Colonic mucosa (tissue), 4 donors: ENCODE data around the gene PGM5. TPM values are rescaled to one million over a fixed set of nuclear protein-coding genes. Genes with fewer than 3 reads are reported as not detected.
A peak's percentile ranks its signal among the peaks of the same experiment; 100 is the strongest.

Source experiments
- DNase-seq: peaks from one replicate; pipeline ENCODE4 v3.0.0-alpha.2; 2020
- H3K27ac ChIP-seq: fragments of 200-600 bp; one replicate; pipeline ENCODE4 v1.8.0; 2021
- H3K27me3 ChIP-seq: fragments of 200-600 bp; one replicate; pipeline ENCODE4 v1.8.0; 2021
- H3K36me3 ChIP-seq: fragments of 200-600 bp; one replicate; pipeline ENCODE4 v1.8.0; 2021
- H3K4me1 ChIP-seq: fragments of 200-600 bp; one replicate; pipeline ENCODE4 v1.8.0; 2021; ENCODE audit warnings: mild to moderate bottlenecking
- H3K4me3 ChIP-seq: fragments of 200-600 bp; one replicate; pipeline ENCODE4 v1.8.0; 2021
- H3K9ac ChIP-seq, 2 donors: one replicate each; pipeline ENCODE4 v1.7.0; 2013; ENCODE audit warnings: control low read depth in 2 of 2, low read depth in 2 of 2, low read length in 2 of 2
- H3K9me3 ChIP-seq: fragments of 200-600 bp; one replicate; pipeline ENCODE4 v1.8.0; 2021
- CTCF ChIP-seq: fragments of 200-600 bp; IDR thresholded peaks from one replicate; pipeline ENCODE4 v1.8.0; 2022; ENCODE audit warnings: antibody characterized with exemption, mild to moderate bottlenecking
- intact Hi-C: fragments of 100-400 bp; cut with DNase I; formaldehyde crosslinking; loops from one replicate; pipeline ENCODE4 v1.14.1; 2022
- total RNA-seq, 2 donors: library from RNA; stranded (reverse); fragmentation: NEBNext Ultra II Directional in 1 of 2; extraction: Animal tissue kit (Norgen Biotek cat#: 25700) in 1 of 2; gene quantifications; one replicate each; pipeline ENCODE4 v1.2.1, GENCODE V29; 2021
- donor health status: healthy.
- donor health status: DM: no; HTN: no; CAD: no.
- donor health status: DM: no; HTN: no; CAD: no.

PGM5 gene
- total RNA-seq, 2 donors from 2014 or later = 7.7 to 48.6 TPM

GRCh38 chr9:68505681-68506409 lies 149.4 kb downstream of the PGM5 start:
- no peak for TF ChIP-seq CTCF
- no peak overlapping the region for H3K9ac ChIP-seq
- peak overlapping the region; percentile 22 for H3K27ac ChIP-seq
- no peak overlapping the region for H3K4me3 ChIP-seq
- no peaks in the 10 kb centered on the region for H3K36me3 ChIP-seq
- H3K9me3 ChIP-seq = no peaks in the 10 kb centered on the region
- intact Hi-C loops = loop anchor here (10.0 kb wide), 1 partner anchor 151 kb away; the partner anchor contains the start of gene PGM5
- no peak for DNase-seq
- H3K27me3 ChIP-seq = no peaks in the 10 kb centered on the region
- no peaks in the 10 kb centered on the region for H3K4me1 ChIP-seq

GRCh38 chr9:68506551-68506950 lies 150.1 kb downstream of the PGM5 start:
- H3K4me1 ChIP-seq = no peaks in the 10 kb centered on the region
- H3K27me3 ChIP-seq = no peaks in the 10 kb centered on the region
- peak overlapping the region; percentile 22 for H3K27ac ChIP-seq
- no peaks in the 10 kb centered on the region for H3K36me3 ChIP-seq
- H3K4me3 ChIP-seq = no peak overlapping the region
- no peak overlapping the region for H3K9ac ChIP-seq
- DNase-seq = no peak
- no peaks in the 10 kb centered on the region for H3K9me3 ChIP-seq
- no peak for TF ChIP-seq CTCF
- intact Hi-C loops = loop anchor here (10.0 kb wide), 1 partner anchor 152 kb away; the partner anchor contains the start of gene PGM5

- no peak overlapping the region for H3K27ac ChIP-seq
- H3K9ac ChIP-seq = no peak overlapping the region
- no peaks in the 10 kb centered on the region for H3K9me3 ChIP-seq
- no peaks in the 10 kb centered on the region for H3K27me3 ChIP-seq
- intact Hi-C loops = loop anchor here (10.0 kb wide), 1 partner anchor 152 kb away; the partner anchor contains the start of gene PGM5
- H3K4me1 ChIP-seq = no peaks in the 10 kb centered on the region
- no peak overlapping the region for H3K4me3 ChIP-seq
- DNase-seq = no peak
- no peaks in the 10 kb centered on the region for H3K36me3 ChIP-seq
- TF ChIP-seq CTCF = peak; percentile 58
Observed at GRCh38 chr9:68507130-68507805, 150.9 kb downstream of the PGM5 start.

- intact Hi-C loops = loop anchor here (10.0 kb wide), 1 partner anchor 153 kb away; the partner anchor contains the start of gene PGM5
- no peak for TF ChIP-seq CTCF
- H3K4me1 ChIP-seq = no peaks in the 10 kb centered on the region
- H3K4me3 ChIP-seq = no peak overlapping the region
- no peak overlapping the region for H3K27ac ChIP-seq
- H3K27me3 ChIP-seq = no peaks in the 10 kb centered on the region
- no peak overlapping the region for H3K9ac ChIP-seq
- H3K9me3 ChIP-seq = no peaks in the 10 kb centered on the region
- H3K36me3 ChIP-seq = no peaks in the 10 kb centered on the region
- DNase-seq = no peak
Observed at GRCh38 chr9:68507806-68508145, 151.4 kb downstream of the PGM5 start.

- no peaks in the 10 kb centered on the region for H3K27me3 ChIP-seq
- H3K9ac ChIP-seq = no peak overlapping the region
- no peaks in the 10 kb centered on the region for H3K4me1 ChIP-seq
- intact Hi-C loops = loop anchor here (10.0 kb wide), 1 partner anchor 154 kb away; the partner anchor contains the start of gene PGM5
- H3K4me3 ChIP-seq = no peak overlapping the region
- no peaks in the 10 kb centered on the region for H3K9me3 ChIP-seq
- TF ChIP-seq CTCF = no peak
- DNase-seq = no peak
- H3K27ac ChIP-seq = no peak overlapping the region
- no peaks in the 10 kb centered on the region for H3K36me3 ChIP-seq
Observed at GRCh38 chr9:68508547-68508946, 152.1 kb downstream of the PGM5 start.
